Mononuclear cell (primary cell): Measurements from ENCODE around the gene SDHAF2. TPM values are rescaled to one million over a fixed set of nuclear protein-coding genes. Genes with fewer than 3 reads are reported as not detected.
"Not testable (repeated sequence)": the region's sequence is repeated elsewhere in the genome, so short reads cannot be mapped to it uniquely, and the experiment has no call there.

Experiments
- H3K27me3 ChIP-seq: 2 replicates; pipeline ENCODE4 v1.6.0; 2011; ENCODE audit warnings: low read length, control low read depth; ENCODE audit not compliant: insufficient read depth
- H3K4me1 ChIP-seq: 2 replicates; pipeline ENCODE4 v1.5.1; 2011; ENCODE audit warnings: mild to moderate bottlenecking, low read length, control low read depth; ENCODE audit not compliant: insufficient read depth
- H3K4me3 ChIP-seq: 2 replicates; pipeline ENCODE4 v1.5.1; 2011; ENCODE audit warnings: mild to moderate bottlenecking, low read length, moderate library complexity
- H3K9me3 ChIP-seq: 2 replicates; pipeline ENCODE4 v1.5.1; 2011; ENCODE audit warnings: low read depth, mild to moderate bottlenecking, control low read depth, low read length
- total RNA-seq: library from RNA; depleted of rRNA; stranded (reverse); fragments of >200 nt; gene quantifications from one replicate; pipeline ENCODE4 v1.2.3, GENCODE V29; 2012

SDHAF2 gene
- total RNA-seq, 1 donor = 52.2 TPM

- Histone ChIP-seq H3K27me3 (no peaks in the 10 kb centered on the region), H3K9me3 (no peaks in the 10 kb centered on the region), H3K4me1 (no peaks in the 10 kb centered on the region)
These were observed 47.2 kb downstream of the SDHAF2 start for GRCh38 chr11:61477126-61477525.

DNA sequence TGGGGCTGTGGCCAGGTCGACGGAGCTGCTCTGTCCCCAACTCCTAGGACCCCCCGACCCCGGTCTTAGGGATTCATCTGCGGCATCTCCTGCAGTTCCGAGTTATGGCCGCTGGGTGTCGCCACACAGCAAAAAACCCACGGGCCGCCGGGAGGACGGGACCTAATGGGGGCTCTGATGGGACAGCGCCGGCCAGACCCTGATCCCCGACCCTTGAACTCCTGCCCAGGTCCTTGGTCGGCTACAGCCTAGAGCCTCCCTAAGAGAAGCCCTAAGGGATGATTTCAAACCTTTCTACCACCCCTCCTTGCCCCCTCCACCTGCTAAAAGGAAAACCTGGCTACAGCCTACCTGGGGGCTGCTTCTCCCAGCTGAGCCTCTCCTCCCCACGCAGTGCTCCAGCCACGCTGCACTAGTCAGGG is 47.8 kb downstream of the SDHAF2 start:
- H3K27me3 ChIP-seq = no peaks in the 10 kb centered on the region
- H3K4me1 ChIP-seq = no peaks in the 10 kb centered on the region
- H3K4me3 ChIP-seq = no peak overlapping the region
- H3K9me3 ChIP-seq = no peaks in the 10 kb centered on the region

More at GRCh38 chr11:61477126-61477525, 47.2 kb downstream of the SDHAF2 start:
- H3K4me3 ChIP-seq = no peak overlapping the region

DNA sequence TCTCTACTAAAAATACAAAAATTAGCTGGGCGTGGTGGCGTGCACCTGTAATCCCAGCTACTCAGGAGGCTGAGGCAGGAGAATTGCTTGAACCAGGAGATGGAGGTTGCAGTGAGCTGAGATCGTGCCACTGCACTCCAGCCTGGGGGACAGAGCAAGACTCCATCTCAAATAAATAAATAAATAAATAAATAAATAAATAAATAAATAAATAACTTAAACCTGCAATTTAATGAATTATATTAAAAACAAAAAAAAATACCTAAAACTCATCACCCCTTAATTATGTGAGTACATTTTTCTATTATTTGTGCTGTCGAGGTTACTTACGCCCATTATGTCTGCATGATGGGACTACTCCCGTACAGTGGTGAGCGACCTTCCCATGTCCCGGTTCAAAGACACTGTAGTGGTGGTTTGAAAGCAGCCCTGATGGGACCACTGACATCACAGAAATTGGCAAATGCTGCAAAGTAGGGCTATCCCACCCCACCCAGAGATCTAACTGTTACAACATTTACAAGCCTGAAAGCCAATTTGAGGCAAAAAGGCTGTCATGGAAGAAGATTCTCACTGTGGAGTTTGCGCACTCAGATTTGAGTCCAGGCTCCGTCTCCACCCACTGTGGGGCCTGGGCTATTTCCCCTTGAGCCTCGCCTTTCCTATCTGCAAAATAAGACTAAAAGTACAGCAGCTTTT is 49.6 kb downstream of the SDHAF2 start:
- not testable (repeated sequence) for H3K27me3 ChIP-seq, H3K4me3 ChIP-seq, H3K9me3 ChIP-seq, H3K4me1 ChIP-seq

DNA sequence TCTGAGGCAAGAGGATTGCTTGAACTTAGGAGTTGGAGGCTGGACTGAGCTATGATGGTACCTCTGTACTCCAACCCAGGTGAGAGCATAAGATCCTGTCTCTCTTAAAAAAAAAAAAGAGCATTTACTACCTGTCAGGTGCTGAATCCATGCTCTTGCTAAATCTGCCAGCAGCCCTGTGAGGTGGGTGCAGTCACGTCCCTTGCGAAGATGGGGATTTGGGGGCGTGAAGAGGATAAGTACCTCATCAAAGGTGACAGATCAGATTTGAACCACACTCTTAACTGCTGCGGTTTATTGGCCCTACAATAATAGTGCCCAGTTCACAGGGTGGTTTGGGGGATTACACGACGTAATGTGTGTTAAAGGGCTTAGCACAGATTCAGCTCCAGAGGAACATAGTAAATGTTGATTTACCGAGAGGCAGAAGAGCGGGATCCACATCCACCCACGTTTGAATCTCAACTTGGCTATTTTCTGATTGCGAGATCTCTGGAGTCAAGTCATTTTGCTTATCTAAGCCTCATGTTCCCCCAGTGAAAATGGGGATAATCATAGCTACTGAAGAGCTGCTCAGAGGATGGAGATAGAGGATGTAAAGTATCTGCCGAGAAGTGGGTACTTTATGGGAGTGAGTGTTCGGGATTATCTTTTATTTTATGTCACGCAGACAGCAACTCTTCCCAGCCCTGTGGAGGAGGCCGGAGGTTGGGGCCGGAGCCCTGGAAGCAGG is 50.5 kb downstream of the SDHAF2 start:
- H3K9me3 ChIP-seq = no peaks in the 10 kb centered on the region
- no peak overlapping the region for H3K4me3 ChIP-seq
- no peaks in the 10 kb centered on the region for H3K4me1 ChIP-seq
- H3K27me3 ChIP-seq = no peaks in the 10 kb centered on the region

DNA sequence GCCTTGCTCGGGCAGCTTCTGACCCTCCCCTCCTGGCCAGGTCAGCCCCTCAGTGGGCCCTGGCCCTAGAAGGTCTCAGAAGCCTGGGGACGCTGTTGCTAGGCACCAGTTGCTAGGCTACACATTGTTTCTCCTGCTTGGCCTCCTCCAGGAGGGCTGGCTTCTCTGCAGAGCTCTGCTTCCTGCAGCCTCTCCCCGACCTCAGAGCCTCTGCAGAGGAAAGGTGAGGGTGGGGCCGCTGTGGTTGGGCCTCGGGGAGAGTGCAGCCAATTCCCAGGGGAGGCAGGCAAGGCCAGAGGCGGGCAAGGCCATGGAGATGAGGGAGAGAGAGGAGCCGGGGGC is 51.0 kb downstream of the SDHAF2 start:
- H3K27me3 ChIP-seq = no peaks in the 10 kb centered on the region

DNA sequence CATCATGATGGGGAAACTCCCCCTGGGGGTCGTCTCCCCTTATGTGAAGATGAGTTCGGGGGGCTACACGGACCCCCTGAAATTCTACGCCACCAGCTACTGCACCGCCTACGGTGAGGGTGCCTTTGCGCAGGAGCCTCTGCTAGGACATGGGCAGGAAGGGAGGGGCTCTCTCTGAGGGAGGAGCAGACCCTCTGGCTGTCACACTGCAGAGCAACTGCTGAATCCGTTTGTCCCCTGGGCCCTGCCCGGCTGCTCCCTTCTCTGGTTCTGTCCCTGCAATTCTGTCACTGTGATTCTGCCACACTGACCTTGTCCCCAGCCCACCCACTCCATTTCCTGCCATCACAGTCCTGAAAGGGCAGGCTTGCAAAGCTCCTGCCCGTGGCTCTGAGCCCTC is 51.9 kb downstream of the SDHAF2 start:
- H3K4me1 ChIP-seq = no peaks in the 10 kb centered on the region
- no peaks in the 10 kb centered on the region for H3K27me3 ChIP-seq
- H3K4me3 ChIP-seq = no peak overlapping the region
- no peaks in the 10 kb centered on the region for H3K9me3 ChIP-seq

More for the DNA sequence above, 51.0 kb downstream of the SDHAF2 start:
- no peak overlapping the region for H3K4me3 ChIP-seq
- no peaks in the 10 kb centered on the region for H3K4me1 ChIP-seq
- H3K9me3 ChIP-seq = no peaks in the 10 kb centered on the region

DNA sequence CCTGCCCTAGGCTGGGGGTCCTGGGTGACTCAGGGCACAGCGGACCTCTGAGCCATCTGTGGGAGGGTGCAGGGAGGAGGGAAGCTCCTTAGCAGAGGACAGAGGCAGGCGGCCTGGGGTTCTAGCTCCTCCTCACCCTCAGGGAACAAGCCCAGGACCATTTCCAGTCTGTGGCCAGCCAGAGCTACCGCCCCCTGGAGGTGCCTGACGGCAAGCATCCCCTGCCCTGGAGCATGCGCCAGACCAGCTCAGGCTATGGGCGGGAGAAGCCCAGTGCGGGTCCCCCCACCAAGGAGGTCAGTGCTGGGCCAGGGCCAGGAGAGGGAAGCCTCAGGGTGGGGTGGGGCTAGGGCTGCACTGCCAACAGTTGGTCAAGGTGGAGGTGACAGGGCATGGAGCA is 52.6 kb downstream of the SDHAF2 start:
- Histone ChIP-seq H3K4me3 (no peak overlapping the region), H3K27me3 (no peaks in the 10 kb centered on the region), H3K4me1 (no peaks in the 10 kb centered on the region), H3K9me3 (no peaks in the 10 kb centered on the region)

- H3K4me3 ChIP-seq = no peak overlapping the region
- H3K27me3 ChIP-seq = no peaks in the 10 kb centered on the region
- H3K9me3 ChIP-seq = no peaks in the 10 kb centered on the region
- no peaks in the 10 kb centered on the region for H3K4me1 ChIP-seq
These were observed 54.6 kb downstream of the SDHAF2 start for GRCh38 chr11:61484541-61484940.

- no peaks in the 10 kb centered on the region for H3K27me3 ChIP-seq
- no peaks in the 10 kb centered on the region for H3K9me3 ChIP-seq
- no peak overlapping the region for H3K4me3 ChIP-seq
- H3K4me1 ChIP-seq = no peaks in the 10 kb centered on the region
These were observed 55.2 kb downstream of the SDHAF2 start for GRCh38 chr11:61485080-61485479.

DNA sequence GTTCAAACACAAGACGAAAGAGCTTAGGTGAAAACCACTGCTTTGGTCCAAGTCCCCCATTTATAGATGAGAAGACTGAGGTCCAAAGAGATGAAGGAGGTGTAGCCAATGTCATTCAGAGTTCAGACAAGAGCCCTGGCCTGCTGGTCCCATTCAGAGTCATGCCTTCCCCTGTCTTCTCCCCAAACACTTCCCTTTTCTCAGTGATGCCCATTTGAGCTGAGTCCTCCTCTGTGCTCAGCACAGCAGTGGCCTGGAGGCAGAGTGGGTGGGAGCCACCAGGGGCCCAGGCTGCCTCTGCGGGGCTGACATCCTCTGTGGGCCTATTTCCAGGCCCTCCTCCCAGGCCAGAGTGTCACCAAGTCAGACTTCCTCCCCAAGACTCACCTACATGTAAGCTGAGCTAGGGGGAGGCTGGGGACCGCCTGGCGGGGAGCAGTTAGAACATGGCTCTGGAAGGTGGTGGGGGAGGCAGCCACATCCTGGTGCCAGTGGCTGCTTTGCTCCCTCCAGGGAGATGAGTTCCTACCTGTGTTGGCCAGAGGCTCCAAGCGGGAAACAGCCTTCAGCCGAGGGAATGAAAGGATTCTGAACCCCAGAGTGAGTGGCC is 56.2 kb downstream of the SDHAF2 start:
- Histone ChIP-seq H3K27me3 (no peaks in the 10 kb centered on the region), H3K9me3 (no peaks in the 10 kb centered on the region), H3K4me1 (no peaks in the 10 kb centered on the region), H3K4me3 (no peak overlapping the region)

DNA sequence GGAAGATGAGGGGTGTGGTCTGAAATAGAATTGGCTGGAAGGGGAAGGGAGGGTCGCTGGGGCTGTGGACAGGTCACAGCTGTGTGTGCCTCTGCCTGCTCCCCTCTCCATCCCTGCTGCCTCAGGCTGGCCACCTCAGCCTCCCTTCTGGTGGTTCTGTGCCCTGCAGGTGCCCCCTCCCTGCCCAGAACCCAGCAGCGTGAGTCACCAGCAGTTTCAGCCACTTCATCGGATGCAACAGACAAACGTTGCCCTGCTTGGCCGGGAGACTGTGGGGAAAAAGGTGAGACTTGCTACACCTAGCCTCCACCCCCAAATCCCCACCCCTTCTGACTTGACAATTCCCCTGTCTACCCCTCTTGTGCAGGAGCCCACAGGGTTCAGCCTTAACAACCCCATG is 56.9 kb downstream of the SDHAF2 start:
- H3K27me3 ChIP-seq = no peaks in the 10 kb centered on the region
- H3K4me1 ChIP-seq = no peaks in the 10 kb centered on the region
- no peak overlapping the region for H3K4me3 ChIP-seq
- H3K9me3 ChIP-seq = no peaks in the 10 kb centered on the region

DNA sequence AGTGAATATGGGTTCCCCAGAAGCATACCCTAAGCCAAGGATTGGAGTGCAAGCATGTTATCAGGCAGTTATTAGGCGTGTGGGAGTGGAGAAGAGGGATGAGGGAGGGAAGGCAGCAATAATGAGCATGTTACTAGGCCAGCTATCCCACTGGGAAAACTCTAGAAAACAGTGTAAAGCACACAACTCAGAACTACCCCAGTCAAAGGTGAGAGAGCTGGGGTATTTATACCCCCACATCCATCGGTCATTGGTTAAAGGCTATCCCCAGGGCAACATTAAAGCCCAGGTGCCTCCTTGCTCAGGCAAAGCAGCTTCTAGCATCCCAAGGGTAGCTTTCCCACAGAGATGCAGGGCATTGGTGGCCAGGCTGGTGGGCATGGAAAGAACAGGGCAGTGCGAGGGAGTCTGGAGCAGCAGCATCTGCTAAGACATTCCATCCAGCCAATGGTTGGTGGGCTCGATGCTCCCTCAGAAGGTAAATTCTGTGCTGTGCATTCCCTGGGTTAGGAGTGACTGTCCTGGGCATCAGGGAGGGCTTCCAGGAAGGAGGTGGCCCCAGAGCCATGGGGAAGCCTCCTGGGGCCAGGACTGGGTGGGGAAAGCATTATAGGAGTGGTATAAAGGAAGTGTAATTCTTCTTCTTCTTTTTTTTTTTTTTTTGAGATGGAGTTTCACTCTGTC is 57.6 kb downstream of the SDHAF2 start:
- Histone ChIP-seq H3K4me3 (no peak overlapping the region), H3K4me1 (no peaks in the 10 kb centered on the region), H3K27me3 (no peaks in the 10 kb centered on the region), H3K9me3 (no peaks in the 10 kb centered on the region)

- H3K4me1 ChIP-seq = no peaks in the 10 kb centered on the region
- H3K4me3 ChIP-seq = no peak overlapping the region
- H3K27me3 ChIP-seq = no peaks in the 10 kb centered on the region
- no peaks in the 10 kb centered on the region for H3K9me3 ChIP-seq
These were observed 58.8 kb downstream of the SDHAF2 start for GRCh38 chr11:61488651-61489291.

- Histone ChIP-seq H3K4me3 (no peak overlapping the region), H3K4me1 (no peaks in the 10 kb centered on the region), H3K27me3 (no peaks in the 10 kb centered on the region), H3K9me3 (no peaks in the 10 kb centered on the region)
These were observed 60.2 kb downstream of the SDHAF2 start for GRCh38 chr11:61489833-61490721.
